IMR-90 (cell line): ENCODE measurements around the gene LRRC34. TPM values are rescaled to one million over a fixed set of nuclear protein-coding genes. Genes with fewer than 3 reads are reported as not detected.

Experiments used
- ATAC-seq: fragments of 200-7000 bp; cut with Tn5 transposase; 2 replicates; pipeline ENCODE4 v1.9.1; 2020; ENCODE audit warnings: low read depth, mild to moderate bottlenecking, moderate library complexity
- BruUV-seq: library from RNA; stranded (reverse); fragments of 400-500 nt; replicated peaks from 2 replicates; lab custom pipeline; 2021; lab: Mats Ljungman, UMichigan
- CTCF ChIA-PET: fragments of 300-600 bp; formaldehyde crosslinking; extraction: SDS; loops from one replicate; lab custom pipeline; 2021; ENCODE audit warnings: antibody characterized with exemption; lab: Yijun Ruan, JAX
- POLR2A ChIA-PET: fragments of 300-600 bp; sonication (Branson Sonifier 250); formaldehyde crosslinking; loops from one replicate; lab custom pipeline; 2022; ENCODE audit warnings: antibody characterized with exemption; ENCODE audit not compliant: unreplicated experiment; lab: Charles Lee
- DNase-seq: peaks from one replicate; pipeline ENCODE4 v3.0.0; 2013
- H2AFZ ChIP-seq: replicated peaks from 2 replicates; pipeline ENCODE3; 2013; ENCODE audit warnings: low read length, mild to moderate bottlenecking; ENCODE audit not compliant: poor library complexity
- H2AK5ac ChIP-seq: 2 replicates; pipeline ENCODE4 v1.6.1; 2013; ENCODE audit warnings: low read depth, low read length, inconsistent platforms
- H2AK9ac ChIP-seq: replicated peaks from 2 replicates; pipeline ENCODE3; 2013; ENCODE audit warnings: mild to moderate bottlenecking, low read depth, low read length, moderate library complexity; ENCODE audit not compliant: poor library complexity
- H2BK120ac ChIP-seq: 2 replicates; pipeline ENCODE4 v1.6.1; 2013; ENCODE audit warnings: low read depth, low read length, inconsistent platforms
- H2BK15ac ChIP-seq: 3 replicates; pipeline ENCODE4 v1.6.1; 2013; ENCODE audit warnings: low read depth, low read length, inconsistent platforms
- H2BK20ac ChIP-seq: 2 replicates; pipeline ENCODE4 v1.6.1; 2013; ENCODE audit warnings: low read depth, mild to moderate bottlenecking, inconsistent platforms, low read length, moderate library complexity
- H2BK5ac ChIP-seq: 2 replicates; pipeline ENCODE4 v1.6.1; 2013; ENCODE audit warnings: mild to moderate bottlenecking, low read depth, low read length, inconsistent platforms; ENCODE audit not compliant: poor library complexity, severe bottlenecking
- H3K14ac ChIP-seq: replicated peaks from 2 replicates; pipeline ENCODE4 v1.6.1; 2013; ENCODE audit warnings: low read depth, low read length, inconsistent platforms
- H3K18ac ChIP-seq: 2 replicates; pipeline ENCODE4 v1.6.1; 2013; ENCODE audit warnings: low read depth, low read length, control low read depth
- H3K23ac ChIP-seq: 2 replicates; pipeline ENCODE4 v1.6.1; 2013; ENCODE audit warnings: low read depth, low read length, inconsistent platforms
- H3K27ac ChIP-seq: 2 replicates; pipeline ENCODE4 v1.5.1; 2013; ENCODE audit warnings: mild to moderate bottlenecking, control low read depth, low read length; ENCODE audit not compliant: insufficient read depth
- H3K27me3 ChIP-seq: 2 replicates; pipeline ENCODE4 v1.6.1; 2013; ENCODE audit warnings: low read length; ENCODE audit not compliant: control insufficient read depth, insufficient read depth
- H3K36me3 ChIP-seq: 2 replicates; pipeline ENCODE4 v1.6.1; 2013; ENCODE audit warnings: low read length, mixed read lengths; ENCODE audit not compliant: control insufficient read depth, insufficient read depth
- H3K4ac ChIP-seq: 2 replicates; pipeline ENCODE4 v1.6.1; 2013; ENCODE audit warnings: low read depth, low read length, inconsistent platforms
- H3K4me1 ChIP-seq: 2 replicates; pipeline ENCODE4 v1.6.1; 2013; ENCODE audit warnings: low read length, mixed read lengths; ENCODE audit not compliant: control insufficient read depth, insufficient read depth
- H3K4me2 ChIP-seq: 2 replicates; pipeline ENCODE4 v1.6.1; 2013; ENCODE audit warnings: low read depth, mild to moderate bottlenecking, control low read depth, low read length, moderate library complexity
- H3K4me3 ChIP-seq: 2 replicates; pipeline ENCODE4 v1.5.1; 2013; ENCODE audit warnings: low read depth, mild to moderate bottlenecking, control low read depth, low read length, moderate library complexity; ENCODE audit not compliant: insufficient read depth
- H3K56ac ChIP-seq: 2 replicates; pipeline ENCODE4 v1.6.1; 2013; ENCODE audit warnings: low read length, inconsistent platforms; ENCODE audit not compliant: insufficient read depth; ENCODE audit errors: extremely low read depth
- H3K79me1 ChIP-seq, 2 experiments: 2 replicates each; pipeline ENCODE4 v1.6.1; 2013; ENCODE audit warnings: low read length in 2 of 2, inconsistent platforms in 1 of 2, low read depth in 1 of 2
- H3K9ac ChIP-seq: 2 replicates; pipeline ENCODE4 v1.6.1; 2013; ENCODE audit warnings: low read depth, low read length, control low read depth
- H3K9me1 ChIP-seq: 2 replicates; pipeline ENCODE4 v1.6.1; 2013; ENCODE audit warnings: low read length, inconsistent platforms; ENCODE audit not compliant: insufficient read depth
- H3K9me3 ChIP-seq: 2 replicates; pipeline ENCODE4 v1.6.1; 2013; ENCODE audit warnings: low read length; ENCODE audit not compliant: control insufficient read depth, insufficient read depth
- H4K20me1 ChIP-seq: 2 replicates; pipeline ENCODE4 v1.6.1; 2013; ENCODE audit warnings: low read length, inconsistent platforms; ENCODE audit not compliant: insufficient read depth
- H4K5ac ChIP-seq: 2 replicates; pipeline ENCODE4 v1.6.1; 2013; ENCODE audit warnings: mild to moderate bottlenecking, low read depth, low read length, control low read depth
- H4K8ac ChIP-seq, 2 experiments: 2 replicates each; pipeline ENCODE4 v1.6.1; 2013; ENCODE audit warnings: low read depth in 2 of 2, low read length in 2 of 2, control low read depth in 1 of 2, inconsistent platforms in 1 of 2
- H4K91ac ChIP-seq: 2 replicates; pipeline ENCODE4 v1.6.1; 2013; ENCODE audit warnings: low read depth, low read length, inconsistent platforms; ENCODE audit not compliant: insufficient read depth
- BHLHE40 ChIP-seq: fragments of 150-350 bp; IDR thresholded peaks from 2 replicates; pipeline ENCODE4 v1.6.1; 2016; ENCODE audit warnings: mild to moderate bottlenecking, low read depth, low read length
- CEBPB ChIP-seq: IDR thresholded peaks from 2 replicates; pipeline ENCODE4 v1.6.1; 2012; ENCODE audit warnings: low read depth, low read length, improper control_type of control experiment
- CTCF ChIP-seq: conservative IDR thresholded peaks from 2 replicates; pipeline ENCODE4 v1.5.1; 2012; ENCODE audit warnings: mild to moderate bottlenecking, low read depth, low read length, improper control_type of control experiment
- ELK1 ChIP-seq: fragments of 150-350 bp; IDR thresholded peaks from 2 replicates; pipeline ENCODE4 v1.6.1; 2016; ENCODE audit warnings: low read depth, mild to moderate bottlenecking, low read length, moderate library complexity, borderline replicate concordance
- MAFK ChIP-seq: IDR thresholded peaks from 2 replicates; pipeline ENCODE4 v1.6.1; 2012; ENCODE audit warnings: low read depth, low read length, improper control_type of control experiment
- MAZ ChIP-seq: IDR thresholded peaks from 2 replicates; pipeline ENCODE4 v1.6.1; 2012; ENCODE audit warnings: low read depth, mild to moderate bottlenecking, low read length, improper control_type of control experiment, moderate library complexity, borderline replicate concordance
- POLR2A ChIP-seq: IDR thresholded peaks from 2 replicates; pipeline ENCODE4 v1.6.1; 2012; ENCODE audit warnings: mild to moderate bottlenecking, low read depth, low read length
- USF2 ChIP-seq: fragments of 150-350 bp; IDR thresholded peaks from 2 replicates; pipeline ENCODE4 v1.6.1; 2017; ENCODE audit warnings: mild to moderate bottlenecking, antibody characterized with exemption, low read length, low read depth
- WGBS, 2 experiments: methylation state at CpG; one replicate each; pipeline versions ENCODE4 v1.1.5 to v1.1.7; 2013; ENCODE audit warnings: missing lambda C conversion rate in 2 of 2; ENCODE audit not compliant: insufficient read length in 1 of 2; ENCODE audit errors: extremely low coverage in 2 of 2; 5-methylcytosine and 5-hydroxymethylcytosine counted together
- dilution Hi-C: fragments of 300-500 bp; cut with HindIII; formaldehyde crosslinking; loops from one replicate; pipeline ENCODE4 v1.14.3; 2018; ENCODE audit warnings: low sequenced_read_pairs; ENCODE audit not compliant: unreplicated experiment
- in situ Hi-C: fragments of 300-500 bp; cut with MboI; formaldehyde crosslinking; loops from 3 replicates; pipeline ENCODE4 v1.14.3; 2019; ENCODE audit warnings: low sequenced_read_pairs, inconsistent platforms, mixed read lengths
- intact Hi-C: fragments of 100-400 bp; cut with micrococcal nuclease; formaldehyde crosslinking; loops from 2 replicates; pipeline ENCODE4 v1.10.0; 2022
- polyA plus RNA-seq, 3 experiments: library from polyadenylated mRNA; depleted of rRNA; stranded (reverse); fragments of >200 nt; gene quantifications; 2 replicates each; pipeline ENCODE4 v1.2.3, GENCODE V29; 2012; ENCODE audit warnings: low replicate concordance in 1 of 3
- total RNA-seq: library from RNA; depleted of rRNA; stranded (reverse); fragments of >200 nt; gene quantifications from 2 replicates; pipeline ENCODE4 v1.2.3, GENCODE V29; 2012

Gene LRRC34
- total and polyA plus RNA-seq, 2 of the 4 experiments (the other 2 are of a cell fraction), result 0.90 to 0.91 TPM

GRCh38 chr3:169827712-169828111 is 15.0 kb upstream of the LRRC34 start:
- 50% methylated on average over 1 of the region's 4 CpGs; no CpG with 5 or more reads in 1 of the 2 experiments for WGBS, 2 experiments
- no peak overlapping the region for H3K23ac ChIP-seq
- no peak overlapping the region for H4K91ac ChIP-seq
- no peak overlapping the region for H3K4ac ChIP-seq
- POLR2A ChIA-PET, result no interaction called here
- H3K14ac ChIP-seq, result no peak overlapping the region
- in situ Hi-C loops, result no loop called here
- no peaks in the 10 kb centered on the region for H4K20me1 ChIP-seq
- no peaks in the 10 kb centered on the region for H3K36me3 ChIP-seq
- no peaks in the 10 kb centered on the region for H3K9me1 ChIP-seq
- no peak overlapping the region for H3K9ac ChIP-seq
- BruUV-seq, result no TSS peak
- H2BK20ac ChIP-seq, result no peak overlapping the region
- no peak overlapping the region for H2BK5ac ChIP-seq
- ATAC-seq (no peak), DNase-seq (no peak)
- H2BK120ac ChIP-seq, result no peak overlapping the region
- no peaks in the 10 kb centered on the region for H3K9me3 ChIP-seq
- no peak overlapping the region for H2AK9ac ChIP-seq
- no peaks in the 10 kb centered on the region for H3K4me1 ChIP-seq
- intact Hi-C loops, result no loop called here
- no peak overlapping the region for H2BK15ac ChIP-seq
- no peak overlapping the region for H4K5ac ChIP-seq
- no peak overlapping the region for H3K27ac ChIP-seq
- no peaks in the 10 kb centered on the region for H3K79me1 ChIP-seq
- no peak overlapping the region for H2AFZ ChIP-seq
- H2AK5ac ChIP-seq, result no peak overlapping the region
- TF ChIP-seq MAFK (no peak), BHLHE40 (no peak), CEBPB (no peak), USF2 (no peak), CTCF (no peak), MAZ (no peak), POLR2A (no peak), ELK1 (no peak)
- dilution Hi-C loops, result no loop called here
- no peak overlapping the region for H4K8ac ChIP-seq
- CTCF ChIA-PET, result interaction anchor here (0.7 kb wide), 2 partner anchors 44 to 457 kb away, joined by 3 read pairs; no protein-coding TSS in a partner anchor
- no peak overlapping the region for H3K56ac ChIP-seq
- H3K4me2 ChIP-seq, result no peak overlapping the region
- no peak overlapping the region for H3K18ac ChIP-seq
- H3K4me3 ChIP-seq, result no peak overlapping the region
- no peaks in the 10 kb centered on the region for H3K27me3 ChIP-seq
